Measurements from ENCODE around the gene GPATCH4.

- TF ChIP-seq CTCF (conservative IDR thresholded peaks at IDR 0.05; ENCODE audit: low read depth, low read length) (no peak), SMC3 (IDR thresholded peaks at IDR 0.05; ENCODE audit: low read depth, low read length) (no peak), MXI1 (IDR thresholded peaks at IDR 0.05; ENCODE audit: borderline replicate concordance, low read depth, low read length) (no peak), POLR2A (IDR thresholded peaks at IDR 0.05; ENCODE audit: low read depth, low read length) (no peak), RFX5 (IDR thresholded peaks at IDR 0.05; ENCODE audit: low read depth, low read length) (no peak), CEBPB (IDR thresholded peaks at IDR 0.05; ENCODE audit: low read depth, low read length) (no peak)
Measured at GRCh38 chr1:156577550-156577949, 23.7 kb downstream of the GPATCH4 start.

Measured in IMR-90 (cell line).